ENCODE data around the gene PIGU. TPM values are rescaled to one million over a fixed set of nuclear protein-coding genes. Genes with fewer than 3 reads are reported as not detected.

The PIGU gene
- total and polyA plus RNA-seq, 2 of the 13 experiments (the other 11 are each of a cell fraction or from before 2014, with no cell fraction given), result 45.5 to 231 TPM

- TF ChIP-seq ZNF143 (CRISPR knock-in tag; IDR thresholded peaks at IDR 0.05) (0 out of 2 replicates have a peak, but pooled peaks have one; percentile 3), CHD2 (IDR thresholded peaks at IDR 0.05; ENCODE audit: low read depth, low read length) (peak; percentile 57; the same call in 1 of the 2 replicates), PAF1 (CRISPR knock-in tag; IDR thresholded peaks at IDR 0.05) (no peak), SMAD9 (CRISPR knock-in tag; IDR thresholded peaks at IDR 0.05) (no peak), ZNF609 (CRISPR knock-in tag; IDR thresholded peaks at IDR 0.05; ENCODE audit: borderline replicate concordance) (peak; percentile 43; the same call in 1 of the 2 replicates), ZUFSP (CRISPR knock-in tag; IDR thresholded peaks at IDR 0.05; ENCODE audit: borderline replicate concordance) (0 out of 2 replicates have a peak, but pooled peaks have one; percentile 14), ZNF383 (CRISPR knock-in tag; IDR thresholded peaks at IDR 0.05; ENCODE audit: borderline replicate concordance) (0 out of 2 replicates have a peak, but pooled peaks have one; percentile 72), DMTF1 (CRISPR knock-in tag; IDR thresholded peaks at IDR 0.05) (0 out of 2 replicates have a peak, but pooled peaks have one; percentile 48), ZFX (CRISPR knock-in tag; IDR thresholded peaks at IDR 0.05; ENCODE audit: low read depth) (no peak), PRDM10 (CRISPR knock-in tag; IDR thresholded peaks at IDR 0.05; ENCODE audit: low read depth) (no peak)
Observed at GRCh38 chr20:34514897-34515483, 161.9 kb downstream of the PIGU start (continued).
